ENCODE measurements around the gene YLPM1. TPM values are rescaled to one million over a fixed set of nuclear protein-coding genes. Genes with fewer than 3 reads are reported as not detected.

The YLPM1 gene
- total and polyA plus RNA-seq, 4 donors, result 13.3 to 124 (median 28.6) TPM

- Histone ChIP-seq H3K27me3 (ENCODE audit: control insufficient read depth in 3 of 3, insufficient read depth in 3 of 3, low read length in 2 of 3) (no peaks in the 10 kb centered on the region), H3K9ac (ENCODE audit: insufficient read depth in 1 of 2, low read length in 2 of 2) (no peak overlapping the region)
- ATAC-seq (ENCODE audit: insufficient read depth, low FRiP score), result no peak
Observed at GRCh38 chr14:74723134-74723533, 40.0 kb upstream of the YLPM1 start.

GRCh38 chr14:74732387-74732786 lies 30.7 kb upstream of the YLPM1 start:
- H3K4me1 ChIP-seq (ENCODE audit: control insufficient read depth in 5 of 5, insufficient read depth in 5 of 5, low read length in 5 of 5), result no peaks in the 10 kb centered on the region
- H3K4me3 ChIP-seq, result no peak overlapping the region
- no peak overlapping the region for H3K9ac ChIP-seq (ENCODE audit: insufficient read depth in 1 of 2, low read length in 2 of 2)
- ATAC-seq (ENCODE audit: insufficient read depth, low FRiP score), result no peak
- TF ChIP-seq CTCF (IDR thresholded peaks at IDR 0.05; ENCODE audit: control extremely low read depth, extremely low read depth), result no peak
- no peak overlapping the region for H3K27ac ChIP-seq (ENCODE audit: low read depth in 1 of 2, low read length in 1 of 2)
- H3K27me3 ChIP-seq (ENCODE audit: control insufficient read depth in 3 of 3, insufficient read depth in 3 of 3, low read length in 2 of 3), result no peaks in the 10 kb centered on the region
- H3K36me3 ChIP-seq (ENCODE audit: control insufficient read depth in 4 of 4, insufficient read depth in 4 of 4, low read length in 4 of 4), result peaks cover 12 to 26% (median 20%) of the 10 kb centered on the region in 4 donors
- no peak for DNase-seq
- H3K9me3 ChIP-seq (ENCODE audit: control insufficient read depth in 4 of 4, insufficient read depth in 3 of 4, low read length in 3 of 4), result no peaks in the 10 kb centered on the region
- 91 to 93% methylated on average over 2 of the region's 2 CpGs for WGBS, 2 donors

More at GRCh38 chr14:74723134-74723533, 40.0 kb upstream of the YLPM1 start:
- H3K36me3 ChIP-seq (ENCODE audit: control insufficient read depth in 4 of 4, insufficient read depth in 4 of 4, low read length in 4 of 4), result peaks cover 5 to 17% (median 14%) of the 10 kb centered on the region in 4 donors
- H3K27ac ChIP-seq (ENCODE audit: low read depth in 1 of 2, low read length in 1 of 2), result no peak overlapping the region
- DNase-seq, result no peak
- no peak for TF ChIP-seq CTCF (IDR thresholded peaks at IDR 0.05; ENCODE audit: control extremely low read depth, extremely low read depth)
- no peak overlapping the region for H3K4me3 ChIP-seq
- H3K9me3 ChIP-seq (ENCODE audit: control insufficient read depth in 4 of 4, insufficient read depth in 3 of 4, low read length in 3 of 4), result no peaks in the 10 kb centered on the region
- WGBS, 2 donors, result 76 to 81% methylated on average over 3 of the region's 3 CpGs
- H3K4me1 ChIP-seq (ENCODE audit: control insufficient read depth in 5 of 5, insufficient read depth in 5 of 5, low read length in 5 of 5), result no peaks in the 10 kb centered on the region

- TF ChIP-seq CTCF (IDR thresholded peaks at IDR 0.05; ENCODE audit: control extremely low read depth, extremely low read depth), result no peak
- H3K27ac ChIP-seq (ENCODE audit: low read depth in 1 of 2, low read length in 1 of 2), result no peak overlapping the region
- 91% methylated on average over 3 of the region's 3 CpGs for WGBS, 2 donors
- no peak overlapping the region for H3K4me3 ChIP-seq
- no peaks in the 10 kb centered on the region for H3K4me1 ChIP-seq (ENCODE audit: control insufficient read depth in 5 of 5, insufficient read depth in 5 of 5, low read length in 5 of 5)
- DNase-seq, result no peak
- H3K36me3 ChIP-seq (ENCODE audit: control insufficient read depth in 4 of 4, insufficient read depth in 4 of 4, low read length in 4 of 4), result peaks cover 12 to 26% (median 20%) of the 10 kb centered on the region in 4 donors
- H3K9me3 ChIP-seq (ENCODE audit: control insufficient read depth in 4 of 4, insufficient read depth in 3 of 4, low read length in 3 of 4), result no peaks in the 10 kb centered on the region
- no peak for ATAC-seq (ENCODE audit: insufficient read depth, low FRiP score)
- no peaks in the 10 kb centered on the region for H3K27me3 ChIP-seq (ENCODE audit: control insufficient read depth in 3 of 3, insufficient read depth in 3 of 3, low read length in 2 of 3)
- H3K9ac ChIP-seq (ENCODE audit: insufficient read depth in 1 of 2, low read length in 2 of 2), result no peak overlapping the region
Observed at GRCh38 chr14:74733221-74733620, 29.9 kb upstream of the YLPM1 start.

GRCh38 chr14:74735125-74735524 lies 28.0 kb upstream of the YLPM1 start:
- 95 to 99% methylated on average over 4 of the region's 4 CpGs for WGBS, 2 donors
- no peak overlapping the region for H3K27ac ChIP-seq (ENCODE audit: low read depth in 1 of 2, low read length in 1 of 2)
- no peaks in the 10 kb centered on the region for H3K27me3 ChIP-seq (ENCODE audit: control insufficient read depth in 3 of 3, insufficient read depth in 3 of 3, low read length in 2 of 3)
- no peak overlapping the region for H3K4me3 ChIP-seq
- H3K4me1 ChIP-seq (ENCODE audit: control insufficient read depth in 5 of 5, insufficient read depth in 5 of 5, low read length in 5 of 5), result no peaks in the 10 kb centered on the region
- TF ChIP-seq CTCF (IDR thresholded peaks at IDR 0.05; ENCODE audit: control extremely low read depth, extremely low read depth), result no peak
- DNase-seq, result no peak
- peaks cover 16 to 26% (median 24%) of the 10 kb centered on the region in 4 donors for H3K36me3 ChIP-seq (ENCODE audit: control insufficient read depth in 4 of 4, insufficient read depth in 4 of 4, low read length in 4 of 4)
- no peak for ATAC-seq (ENCODE audit: insufficient read depth, low FRiP score)
- no peak overlapping the region for H3K9ac ChIP-seq (ENCODE audit: insufficient read depth in 1 of 2, low read length in 2 of 2)
- H3K9me3 ChIP-seq (ENCODE audit: control insufficient read depth in 4 of 4, insufficient read depth in 3 of 4, low read length in 3 of 4), result no peaks in the 10 kb centered on the region
